OCI-LY3 (cell line): ENCODE measurements around the gene CNN3.

Source experiments
- H2AFZ ChIP-seq: fragments of 200-600, 300-600 bp; shearing (Covaris generic); 2 replicates; pipeline ENCODE4 v1.6.0; 2014; ENCODE audit warnings: antibody characterized with exemption, low read depth, low read length
- H3K27ac ChIP-seq: fragments of 200-600, 300-600 bp; sonication (generic); 2 replicates; pipeline ENCODE4 v1.5.1; 2014; ENCODE audit warnings: mild to moderate bottlenecking, low read length, moderate library complexity, mixed read lengths
- H3K27me3 ChIP-seq: fragments of 200-600, 300-600 bp; sonication (generic); 2 replicates; pipeline ENCODE4 v1.6.1; 2014; ENCODE audit warnings: low read depth, low read length, mixed read lengths
- H3K36me3 ChIP-seq: fragments of 200-600, 300-600 bp; sonication (generic); replicated peaks from 2 replicates; pipeline ENCODE3; 2014; ENCODE audit warnings: low read depth, low read length, mixed read lengths
- H3K4me1 ChIP-seq: fragments of 300-600, 200-600 bp; sonication (generic); 2 replicates; pipeline ENCODE4 v1.6.1; 2014; ENCODE audit warnings: low read length, mixed read lengths
- H3K4me2 ChIP-seq: fragments of 200-600, 300-600 bp; sonication (generic); 2 replicates; pipeline ENCODE4 v1.6.1; 2014; ENCODE audit warnings: low read length, mixed read lengths
- H3K4me3 ChIP-seq: fragments of 300-600, 200-600 bp; sonication (generic); 2 replicates; pipeline ENCODE4 v1.5.1; 2014; ENCODE audit warnings: antibody characterized with exemption, mild to moderate bottlenecking, low read length, moderate library complexity
- H3K79me2 ChIP-seq: fragments of 300-600, 200-600 bp; shearing (Covaris generic); 2 replicates; pipeline ENCODE4 v1.6.1; 2014; ENCODE audit warnings: mild to moderate bottlenecking, low read length, mixed read lengths
- H3K9ac ChIP-seq: fragments of 300-600, 200-600 bp; shearing (Covaris generic); 2 replicates; pipeline ENCODE4 v1.6.0; 2014; ENCODE audit warnings: mild to moderate bottlenecking, low read length, moderate library complexity
- H3K9me3 ChIP-seq: fragments of 200-600, 300-600 bp; shearing (Covaris generic); 2 replicates; pipeline ENCODE4 v1.6.1; 2014; ENCODE audit warnings: low read length, mixed read lengths; ENCODE audit not compliant: insufficient read depth
- H4K20me1 ChIP-seq: fragments of 200-600, 300-600 bp; sonication (generic); 2 replicates; pipeline ENCODE4 v1.6.1; 2016; ENCODE audit warnings: low read length, mixed read lengths; ENCODE audit not compliant: insufficient read depth
- EZH2phosphoT487 ChIP-seq: fragments of 200-600 bp; shearing (Covaris generic); IDR thresholded peaks from 2 replicates; pipeline ENCODE4 v1.6.1; 2018; ENCODE audit warnings: antibody characterized with exemption, mixed run types, low read depth
- TF ChIP-seq, protein P1 (sequence below): fragments of 200-600, 300-600 bp; sonication (generic); IDR thresholded peaks from 2 replicates; pipeline ENCODE4 v1.5.1; 2014; ENCODE audit warnings: antibody characterized with exemption, low read length, low read depth

Gene CNN3

GRCh38 chr1:94863297-94863911, 63.5 kb downstream of the CNN3 start:
- H3K9ac ChIP-seq = no peak overlapping the region
- no peak overlapping the region for H3K4me3 ChIP-seq
- no peak overlapping the region for H3K27ac ChIP-seq
- H4K20me1 ChIP-seq = no peaks in the 10 kb centered on the region
- no peaks in the 10 kb centered on the region for H3K9me3 ChIP-seq
- H3K4me2 ChIP-seq = no peak overlapping the region
- H3K27me3 ChIP-seq = no peaks in the 10 kb centered on the region
- no peaks in the 10 kb centered on the region for H3K4me1 ChIP-seq
- H3K36me3 ChIP-seq = no peaks in the 10 kb centered on the region
- H3K79me2 ChIP-seq = no peaks in the 10 kb centered on the region
- H2AFZ ChIP-seq = no peak overlapping the region
- TF ChIP-seq, protein P1, sequence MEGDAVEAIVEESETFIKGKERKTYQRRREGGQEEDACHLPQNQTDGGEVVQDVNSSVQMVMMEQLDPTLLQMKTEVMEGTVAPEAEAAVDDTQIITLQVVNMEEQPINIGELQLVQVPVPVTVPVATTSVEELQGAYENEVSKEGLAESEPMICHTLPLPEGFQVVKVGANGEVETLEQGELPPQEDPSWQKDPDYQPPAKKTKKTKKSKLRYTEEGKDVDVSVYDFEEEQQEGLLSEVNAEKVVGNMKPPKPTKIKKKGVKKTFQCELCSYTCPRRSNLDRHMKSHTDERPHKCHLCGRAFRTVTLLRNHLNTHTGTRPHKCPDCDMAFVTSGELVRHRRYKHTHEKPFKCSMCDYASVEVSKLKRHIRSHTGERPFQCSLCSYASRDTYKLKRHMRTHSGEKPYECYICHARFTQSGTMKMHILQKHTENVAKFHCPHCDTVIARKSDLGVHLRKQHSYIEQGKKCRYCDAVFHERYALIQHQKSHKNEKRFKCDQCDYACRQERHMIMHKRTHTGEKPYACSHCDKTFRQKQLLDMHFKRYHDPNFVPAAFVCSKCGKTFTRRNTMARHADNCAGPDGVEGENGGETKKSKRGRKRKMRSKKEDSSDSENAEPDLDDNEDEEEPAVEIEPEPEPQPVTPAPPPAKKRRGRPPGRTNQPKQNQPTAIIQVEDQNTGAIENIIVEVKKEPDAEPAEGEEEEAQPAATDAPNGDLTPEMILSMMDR = no peak
- TF ChIP-seq EZH2phosphoT487 = no peak

- Histone ChIP-seq H3K4me1 (no peaks in the 10 kb centered on the region), H3K79me2 (no peaks in the 10 kb centered on the region), H3K27me3 (no peaks in the 10 kb centered on the region), H3K4me3 (no peak overlapping the region), H3K4me2 (no peak overlapping the region), H3K9ac (no peak overlapping the region), H3K27ac (no peak overlapping the region), H2AFZ (no peak overlapping the region), H3K36me3 (no peaks in the 10 kb centered on the region), H3K9me3 (no peaks in the 10 kb centered on the region), H4K20me1 (no peaks in the 10 kb centered on the region)
- TF ChIP-seq EZH2phosphoT487 = no peak
- TF ChIP-seq, protein P1 = no peak
These were observed 64.2 kb downstream of the CNN3 start for GRCh38 chr1:94862718-94863117.

GRCh38 chr1:94859174-94859573, 67.7 kb downstream of the CNN3 start:
- Histone ChIP-seq H3K9me3 (no peaks in the 10 kb centered on the region), H3K27ac (no peak overlapping the region), H3K36me3 (no peaks in the 10 kb centered on the region), H3K27me3 (no peaks in the 10 kb centered on the region), H3K4me1 (no peaks in the 10 kb centered on the region), H2AFZ (no peak overlapping the region), H3K4me2 (no peak overlapping the region), H3K9ac (no peak overlapping the region), H3K79me2 (no peaks in the 10 kb centered on the region), H3K4me3 (no peak overlapping the region), H4K20me1 (no peaks in the 10 kb centered on the region)
- TF ChIP-seq, protein P1 = no peak
- TF ChIP-seq EZH2phosphoT487 = no peak

DNA sequence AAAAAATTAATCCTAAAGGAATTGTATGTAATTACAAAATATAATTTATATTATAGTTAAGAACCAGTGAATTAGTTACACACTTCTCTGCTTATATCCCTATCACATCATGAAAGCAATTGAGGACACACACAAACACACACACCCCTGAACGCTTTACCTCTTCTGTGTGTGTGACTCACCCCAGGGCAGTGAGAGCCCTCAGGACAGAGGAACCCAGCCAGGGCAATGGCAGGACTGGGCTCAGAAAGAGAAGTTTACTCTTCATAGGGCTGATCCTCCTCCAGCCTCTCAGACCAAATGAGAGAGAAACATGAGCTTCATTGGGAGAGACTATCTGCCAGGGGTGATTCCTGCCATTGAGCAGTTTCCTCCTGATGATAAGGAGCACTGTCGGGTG, 68.6 kb downstream of the CNN3 start:
- Histone ChIP-seq H3K27me3 (no peaks in the 10 kb centered on the region; the same call in 1 of the 2 replicates), H3K36me3 (no peaks in the 10 kb centered on the region), H3K4me3 (no peak overlapping the region), H3K4me1 (no peaks in the 10 kb centered on the region), H2AFZ (no peak overlapping the region), H3K9ac (no peak overlapping the region), H3K27ac (no peak overlapping the region), H3K79me2 (no peaks in the 10 kb centered on the region), H3K9me3 (no peaks in the 10 kb centered on the region), H4K20me1 (no peaks in the 10 kb centered on the region), H3K4me2 (no peak overlapping the region)
- TF ChIP-seq EZH2phosphoT487 = no peak
- TF ChIP-seq, protein P1 = no peak
